Gastrocnemius medialis (tissue), 4 donors: Measurements from ENCODE around the gene CAMK4. TPM values are rescaled to one million over a fixed set of nuclear protein-coding genes. Genes with fewer than 3 reads are reported as not detected.

Source experiments
- ATAC-seq, 2 donors: fragments of 150-250 bp; one replicate each; pipeline ENCODE4 v1.9.1; 2016
- DNase-seq, 2 donors: peaks; one replicate each; pipeline ENCODE4 v3.0.0-alpha.2; 2019
- H3K27ac ChIP-seq, 4 donors: fragments of 200-600 bp; sonication (generic); 1 replicate in 1 of 4; 2 replicates in 3 of 4; pipeline ENCODE4 v1.5.1; 2016 to 2018; ENCODE audit warnings: mild to moderate bottlenecking in 2 of 4, moderate library complexity in 1 of 4
- H3K27me3 ChIP-seq, 3 donors: fragments of 200-600 bp; sonication (generic) in 2 of 3; 1 replicate in 1 of 3; 2 replicates in 2 of 3; pipeline versions ENCODE4 v1.5.1 to v1.6.0; 2016 to 2019; ENCODE audit warnings: mild to moderate bottlenecking in 1 of 3, moderate library complexity in 1 of 3
- H3K36me3 ChIP-seq, 2 donors: fragments of 200-600 bp; sonication (generic) in 1 of 2; one replicate each; pipeline ENCODE4 v1.5.1; 2017 to 2018
- H3K4me1 ChIP-seq, 2 donors: fragments of 200-600 bp; sonication (generic) in 1 of 2; one replicate each; pipeline ENCODE4 v1.5.1; 2016 to 2017; ENCODE audit warnings: mild to moderate bottlenecking in 2 of 2
- H3K4me3 ChIP-seq, 4 donors: fragments of 200-600 bp; sonication (generic) in 3 of 4; 1 replicate in 1 of 4; 2 replicates in 3 of 4; pipeline ENCODE4 v1.5.1; 2016 to 2019; ENCODE audit warnings: mild to moderate bottlenecking in 2 of 4
- H3K9me3 ChIP-seq, 3 donors: fragments of 200-600 bp; sonication (generic) in 2 of 3; 1 replicate in 1 of 3; 2 replicates in 2 of 3; pipeline ENCODE4 v1.5.1; 2016 to 2019
- POLR2A ChIP-seq, 2 donors: fragments of 450-650 bp; IDR thresholded peaks; one replicate each; pipeline ENCODE4 v1.6.1; 2017; ENCODE audit warnings: antibody characterized with exemption in 2 of 2, mild to moderate bottlenecking in 2 of 2, moderate library complexity in 2 of 2
- in situ Hi-C, 4 donors: fragments of 200-750 bp; cut with MboI; loops; one replicate each; pipeline versions ENCODE4 v1.15.0 to v1.8.0; 2017; ENCODE audit warnings: low sequenced_read_pairs in 4 of 4
- intact Hi-C: fragments of 100-400 bp; cut with DNase I; formaldehyde crosslinking; loops from one replicate; pipeline ENCODE4 v1.15.1; 2023; ENCODE audit warnings: low total_unique reads
- total RNA-seq, 4 donors: library from RNA; depleted of rRNA; stranded (reverse); fragments of >200 nt; gene quantifications; one replicate each; pipeline versions ENCODE4 v1.1.0 to v1.2.3, GENCODE V29; 2016
- TF ChIP-seq, protein P1 (sequence below), 5 experiments: fragments of 450-650 bp in 3 of 5; fragments of 200-600 bp in 2 of 5; sonication (generic) in 2 of 5; IDR thresholded peaks in 4 of 5; conservative IDR thresholded peaks in 1 of 5; 1 replicate in 4 of 5; 2 replicates in 1 of 5; pipeline ENCODE4 v1.5.1; 2016 to 2019; ENCODE audit warnings: antibody characterized with exemption in 5 of 5, mild to moderate bottlenecking in 3 of 5, moderate library complexity in 3 of 5

Gene CAMK4
- total RNA-seq, 4 donors from 2014 or later, result 0.27 to 1.0 (median 0.72) TPM

DNA sequence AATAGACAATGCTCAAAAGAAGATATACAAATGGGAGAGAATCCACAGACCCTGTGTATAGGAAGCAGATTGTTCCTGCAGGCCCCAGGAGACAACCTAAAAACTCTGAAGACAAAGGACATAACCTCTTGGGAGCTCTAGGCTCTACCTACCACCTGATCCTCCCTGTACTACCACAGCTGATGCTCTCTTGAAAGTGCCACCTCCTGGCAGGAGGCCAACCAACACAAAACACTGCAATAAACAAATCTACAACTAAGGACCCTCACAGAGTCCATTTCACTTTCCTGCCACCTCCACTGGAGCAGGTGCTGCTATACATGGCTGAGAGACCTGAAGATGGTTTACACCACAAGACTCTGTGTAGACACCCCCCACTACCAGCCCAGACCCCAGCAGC, 239.1 kb downstream of the CAMK4 start:
- no peaks in the 10 kb centered on the region for H3K9me3 ChIP-seq
- H3K4me1 ChIP-seq, result no peaks in the 10 kb centered on the region
- ATAC-seq (no peak), DNase-seq (no peak)
- H3K27ac ChIP-seq, result no peak overlapping the region
- H3K27me3 ChIP-seq, result no peaks in the 10 kb centered on the region
- in situ Hi-C loops, result no loop called here
- H3K4me3 ChIP-seq, result no peak overlapping the region
- TF ChIP-seq, protein P1, sequence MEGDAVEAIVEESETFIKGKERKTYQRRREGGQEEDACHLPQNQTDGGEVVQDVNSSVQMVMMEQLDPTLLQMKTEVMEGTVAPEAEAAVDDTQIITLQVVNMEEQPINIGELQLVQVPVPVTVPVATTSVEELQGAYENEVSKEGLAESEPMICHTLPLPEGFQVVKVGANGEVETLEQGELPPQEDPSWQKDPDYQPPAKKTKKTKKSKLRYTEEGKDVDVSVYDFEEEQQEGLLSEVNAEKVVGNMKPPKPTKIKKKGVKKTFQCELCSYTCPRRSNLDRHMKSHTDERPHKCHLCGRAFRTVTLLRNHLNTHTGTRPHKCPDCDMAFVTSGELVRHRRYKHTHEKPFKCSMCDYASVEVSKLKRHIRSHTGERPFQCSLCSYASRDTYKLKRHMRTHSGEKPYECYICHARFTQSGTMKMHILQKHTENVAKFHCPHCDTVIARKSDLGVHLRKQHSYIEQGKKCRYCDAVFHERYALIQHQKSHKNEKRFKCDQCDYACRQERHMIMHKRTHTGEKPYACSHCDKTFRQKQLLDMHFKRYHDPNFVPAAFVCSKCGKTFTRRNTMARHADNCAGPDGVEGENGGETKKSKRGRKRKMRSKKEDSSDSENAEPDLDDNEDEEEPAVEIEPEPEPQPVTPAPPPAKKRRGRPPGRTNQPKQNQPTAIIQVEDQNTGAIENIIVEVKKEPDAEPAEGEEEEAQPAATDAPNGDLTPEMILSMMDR (IDR thresholded peaks at IDR 0.05 in 4 of 5, conservative IDR thresholded peaks at IDR 0.05 in 1 of 5), result no peak
- TF ChIP-seq POLR2A (IDR thresholded peaks at IDR 0.05), result no peak
- H3K36me3 ChIP-seq, result no peaks in the 10 kb centered on the region
- intact Hi-C loops, result no loop called here

DNA sequence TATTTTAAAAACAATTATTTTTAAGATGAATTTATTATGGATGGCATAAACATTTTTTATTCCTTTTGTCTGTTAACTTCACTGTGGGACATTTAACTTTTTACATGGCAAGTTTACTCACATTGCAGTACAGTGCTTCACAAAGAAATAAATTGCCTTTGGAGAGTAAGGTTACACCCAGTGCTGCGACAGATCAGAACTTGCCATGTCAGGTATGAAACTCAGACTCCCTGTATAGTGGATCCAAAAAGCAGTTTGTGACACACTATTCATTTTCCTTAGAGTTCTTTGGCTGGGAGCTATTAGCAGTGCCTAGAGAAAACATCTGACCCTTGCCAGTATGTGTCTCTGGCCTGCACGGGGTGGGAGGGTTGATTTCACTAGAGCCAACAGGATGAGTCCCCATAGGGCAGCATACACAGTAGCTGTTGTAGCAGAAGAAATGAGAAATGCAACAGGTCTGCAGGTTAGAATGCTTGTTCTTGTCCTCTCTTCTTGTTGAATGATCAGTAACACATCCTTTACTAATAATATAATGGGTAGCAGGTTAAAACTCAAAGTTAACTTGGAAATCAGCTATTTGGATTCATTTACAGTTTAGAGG, 245.2 kb downstream of the CAMK4 start:
- H3K27ac ChIP-seq, result no peak overlapping the region
- in situ Hi-C loops (no loop called here), intact Hi-C loops (no loop called here)
- H3K27me3 ChIP-seq, result no peaks in the 10 kb centered on the region
- no peaks in the 10 kb centered on the region for H3K9me3 ChIP-seq
- no peak overlapping the region for H3K4me3 ChIP-seq
- DNase-seq (no peak), ATAC-seq (no peak)
- TF ChIP-seq, protein P1 (IDR thresholded peaks at IDR 0.05 in 4 of 5, conservative IDR thresholded peaks at IDR 0.05 in 1 of 5), result no peak
- TF ChIP-seq POLR2A (IDR thresholded peaks at IDR 0.05), result no peak
- no peaks in the 10 kb centered on the region for H3K36me3 ChIP-seq
- no peaks in the 10 kb centered on the region for H3K4me1 ChIP-seq

DNA sequence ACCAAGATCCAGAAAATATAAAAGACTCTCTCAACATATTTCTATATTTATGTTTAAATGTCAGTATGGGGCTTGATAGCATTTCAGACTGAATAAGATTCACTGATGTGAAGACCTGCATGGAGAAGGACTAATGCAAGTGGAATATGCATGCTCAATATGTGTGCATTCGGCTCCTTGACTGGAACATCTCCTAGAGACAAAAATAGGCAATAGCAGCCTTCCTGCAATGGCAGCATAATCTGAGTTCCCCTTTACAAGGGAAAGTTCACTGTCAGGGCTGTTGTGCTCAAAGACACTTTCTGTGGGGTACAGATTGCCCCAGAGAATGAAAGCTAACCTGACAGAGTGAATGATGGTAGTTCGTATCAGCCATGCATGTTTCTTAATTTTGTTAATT, 245.7 kb downstream of the CAMK4 start:
- no peaks in the 10 kb centered on the region for H3K27me3 ChIP-seq
- H3K36me3 ChIP-seq, result no peaks in the 10 kb centered on the region
- H3K4me1 ChIP-seq, result no peaks in the 10 kb centered on the region
- TF ChIP-seq, protein P1 (IDR thresholded peaks at IDR 0.05 in 4 of 5, conservative IDR thresholded peaks at IDR 0.05 in 1 of 5), result no peak
- H3K9me3 ChIP-seq, result no peaks in the 10 kb centered on the region
- intact Hi-C loops (no loop called here), in situ Hi-C loops (no loop called here)
- DNase-seq (no peak), ATAC-seq (no peak)
- H3K4me3 ChIP-seq, result no peak overlapping the region
- no peak overlapping the region for H3K27ac ChIP-seq

DNA sequence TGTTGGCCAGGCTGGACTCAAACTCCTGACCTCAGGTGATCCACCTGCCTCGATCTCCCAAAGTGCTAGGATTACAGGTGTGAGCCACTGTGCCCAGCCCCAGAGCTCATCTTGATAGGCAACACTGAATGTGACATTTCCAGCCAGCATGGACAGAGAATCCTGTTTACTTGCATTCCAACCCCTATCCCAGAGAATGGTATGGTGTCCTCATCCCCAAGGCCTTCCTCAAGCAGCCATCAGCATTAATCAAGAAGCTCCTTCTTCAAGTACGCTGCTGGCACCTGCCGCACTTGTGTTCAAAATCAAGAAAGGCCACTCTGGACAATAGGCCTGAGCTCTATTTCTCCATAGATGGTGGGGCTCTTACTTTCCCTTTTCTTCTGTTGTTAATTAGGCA, 247.9 kb downstream of the CAMK4 start:
- Histone ChIP-seq H3K27ac (no peak overlapping the region), H3K27me3 (no peaks in the 10 kb centered on the region), H3K4me1 (no peaks in the 10 kb centered on the region), H3K36me3 (no peaks in the 10 kb centered on the region), H3K4me3 (no peak overlapping the region), H3K9me3 (no peaks in the 10 kb centered on the region)
- in situ Hi-C loops, result no loop called here
- no peak for ATAC-seq
- no peak for TF ChIP-seq POLR2A (IDR thresholded peaks at IDR 0.05)
- TF ChIP-seq, protein P1 (IDR thresholded peaks at IDR 0.05 in 4 of 5, conservative IDR thresholded peaks at IDR 0.05 in 1 of 5), result no peak
- DNase-seq, result no peak
- intact Hi-C loops, result no loop called here

DNA sequence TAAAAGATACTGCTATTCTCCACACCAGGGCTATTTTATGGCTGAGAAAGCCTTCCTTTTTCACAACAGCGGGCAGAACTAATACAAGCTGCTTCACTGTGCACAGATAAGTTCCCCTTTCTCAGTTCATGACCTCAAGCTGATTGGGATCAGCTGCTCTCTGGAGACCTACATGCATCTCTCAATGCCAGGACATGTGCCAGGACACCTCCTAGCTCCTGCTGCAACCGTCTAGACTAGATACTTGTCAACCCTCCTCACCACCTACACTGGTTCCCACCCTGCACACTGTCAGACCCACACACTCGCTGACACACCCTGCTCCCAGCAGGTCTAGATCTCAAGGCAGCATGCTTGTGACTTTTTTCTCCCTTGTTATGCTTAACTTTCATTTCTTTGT, 248.4 kb downstream of the CAMK4 start:
- Histone ChIP-seq H3K4me1 (no peaks in the 10 kb centered on the region), H3K4me3 (no peak overlapping the region), H3K27me3 (no peaks in the 10 kb centered on the region), H3K9me3 (no peaks in the 10 kb centered on the region), H3K27ac (no peak overlapping the region), H3K36me3 (no peaks in the 10 kb centered on the region)
- TF ChIP-seq, protein P1 (IDR thresholded peaks at IDR 0.05 in 4 of 5, conservative IDR thresholded peaks at IDR 0.05 in 1 of 5), result no peak
- no peak for TF ChIP-seq POLR2A (IDR thresholded peaks at IDR 0.05)
- ATAC-seq (no peak), DNase-seq (no peak)
- intact Hi-C loops (no loop called here), in situ Hi-C loops (no loop called here)
